HG02973 (cell line): ENCODE results near the gene ELMO1.
A peak's percentile ranks its signal among the peaks of the same experiment; 100 is the strongest.

Experiments
- ATAC-seq: cut with Tn5 transposase; IDR thresholded peaks from one replicate; pipeline ENCODE4 v1.9.1; 2021; ENCODE audit warnings: moderate library complexity; ENCODE audit not compliant: unreplicated experiment

Gene ELMO1

GRCh38 chr7:37320140-37320847, 128.4 kb downstream of the ELMO1 start:
- ATAC-seq: no peak

DNA sequence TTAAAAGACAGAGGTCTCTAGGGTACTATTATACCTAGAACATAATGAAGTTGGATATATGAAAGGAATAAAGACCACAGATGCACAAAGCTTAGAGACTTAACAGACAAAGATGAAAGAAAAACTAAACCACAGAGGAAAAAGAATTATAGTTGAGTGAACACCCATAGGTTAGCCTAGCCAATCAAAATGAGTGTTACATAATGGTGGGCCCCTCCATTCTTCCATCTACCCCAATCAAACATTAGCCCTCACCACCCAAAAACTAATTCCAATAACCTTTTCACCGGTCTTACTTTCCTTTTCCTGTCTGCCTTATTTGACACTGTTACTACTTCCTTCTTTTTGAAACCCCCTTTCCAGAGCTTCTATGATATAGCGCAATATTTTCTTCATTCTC, 130.1 kb downstream of the ELMO1 start:
- no peak for ATAC-seq

- no peak for ATAC-seq
Measured at GRCh38 chr7:37315772-37316715, 132.6 kb downstream of the ELMO1 start.

- ATAC-seq: no peak
Measured at GRCh38 chr7:37312608-37313007, 136.1 kb downstream of the ELMO1 start.

- no peak for ATAC-seq
Measured at GRCh38 chr7:37311355-37311754, 137.3 kb downstream of the ELMO1 start.

GRCh38 chr7:37310327-37311080, 138.2 kb downstream of the ELMO1 start:
- ATAC-seq: no peak

DNA sequence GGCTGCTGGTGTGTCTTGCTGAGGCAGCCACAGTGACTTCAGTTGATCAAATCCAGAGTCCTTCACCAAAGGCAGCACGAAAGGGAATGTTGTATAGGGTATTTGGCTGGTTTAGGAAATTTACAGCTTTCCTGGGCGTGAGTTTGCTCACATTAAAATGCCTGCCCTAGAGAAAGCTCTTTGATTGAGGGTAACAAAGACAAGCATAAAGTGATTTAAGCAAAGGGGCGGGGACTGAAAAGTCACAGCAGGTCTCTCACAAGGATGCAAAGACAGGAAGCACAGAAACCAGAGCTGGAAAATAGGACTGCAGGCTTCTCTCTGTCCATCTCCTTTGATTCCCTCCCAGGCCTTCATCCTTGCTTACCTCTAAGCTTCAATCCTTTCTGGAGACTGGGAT, 139.2 kb downstream of the ELMO1 start:
- no peak for ATAC-seq

DNA sequence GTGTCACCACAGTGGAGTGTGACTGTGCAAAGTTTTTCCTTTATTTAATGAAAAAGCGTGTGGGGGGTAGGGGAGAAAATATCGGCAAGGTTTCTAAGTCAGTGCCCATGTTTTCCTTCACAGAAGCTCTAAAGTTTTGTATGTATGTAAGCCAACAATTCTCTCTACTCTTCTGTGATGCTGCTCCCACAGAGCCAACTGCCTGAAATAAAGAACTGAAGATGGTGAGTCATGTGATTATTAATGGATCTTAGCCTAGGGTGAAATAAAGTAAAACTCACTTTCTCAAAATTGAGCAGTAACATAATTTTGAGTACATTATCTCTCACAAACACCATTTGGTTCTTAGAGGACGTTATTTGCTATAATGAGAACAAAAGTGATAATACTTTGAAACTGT, 143.7 kb downstream of the ELMO1 start:
- no peak for ATAC-seq

DNA sequence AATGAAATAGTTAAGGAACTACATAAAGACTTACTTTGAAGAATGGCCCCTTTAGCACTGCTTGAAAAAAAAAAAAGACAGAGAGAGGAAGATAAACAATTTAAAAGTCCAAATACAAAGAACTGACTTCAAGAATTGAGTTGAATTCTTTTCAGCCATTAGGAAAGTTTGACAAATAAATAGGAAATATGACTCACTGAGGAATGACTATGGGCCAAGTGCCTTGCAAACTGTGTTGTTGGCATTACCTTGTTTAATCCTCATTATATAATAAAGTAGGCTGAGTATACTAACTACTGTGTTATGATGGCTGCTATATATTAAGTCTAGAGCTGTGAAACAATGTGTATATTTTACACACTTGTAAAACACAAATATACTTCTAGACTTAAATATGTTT, 151.1 kb downstream of the ELMO1 start:
- ATAC-seq: no peak

DNA sequence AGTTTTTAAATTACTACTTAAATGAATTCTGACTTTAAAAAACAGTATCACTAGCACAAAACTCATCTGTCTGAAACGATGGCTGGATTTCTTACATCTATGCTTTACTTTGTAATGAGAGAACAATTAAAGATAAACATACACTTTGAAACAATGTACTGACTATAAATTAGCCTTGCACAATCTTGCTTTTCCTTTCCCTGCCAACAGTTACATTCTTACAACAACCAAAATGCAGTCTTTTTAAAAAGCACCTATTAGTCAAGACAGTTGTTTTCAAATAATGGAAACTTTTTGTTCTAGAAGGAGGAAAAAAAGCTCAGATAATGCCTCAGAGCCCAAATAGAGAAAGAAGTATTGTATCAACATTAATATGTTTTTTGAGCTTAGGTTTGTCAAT, 153.3 kb downstream of the ELMO1 start:
- ATAC-seq: no peak

GRCh38 chr7:37290731-37291130, 157.9 kb downstream of the ELMO1 start:
- ATAC-seq: no peak

DNA sequence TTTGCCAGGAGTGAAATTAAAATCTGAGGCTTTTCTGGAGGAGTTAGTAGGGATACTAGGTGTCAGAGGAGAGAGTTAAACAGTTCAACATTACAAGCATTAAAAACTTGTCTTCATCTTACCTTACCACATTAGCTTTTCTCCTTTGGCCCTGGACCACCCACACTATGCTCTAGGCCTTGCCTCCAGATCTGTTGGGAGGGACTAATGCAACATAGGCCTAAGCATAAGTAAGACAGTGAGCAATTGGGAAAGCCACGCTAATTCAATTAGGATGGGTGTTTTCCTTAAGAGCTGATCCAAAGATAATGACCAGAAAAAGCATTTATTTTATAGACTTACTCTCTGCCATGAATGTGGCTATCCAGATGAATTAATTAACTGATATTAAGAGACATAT, 158.9 kb downstream of the ELMO1 start:
- ATAC-seq: no peak

DNA sequence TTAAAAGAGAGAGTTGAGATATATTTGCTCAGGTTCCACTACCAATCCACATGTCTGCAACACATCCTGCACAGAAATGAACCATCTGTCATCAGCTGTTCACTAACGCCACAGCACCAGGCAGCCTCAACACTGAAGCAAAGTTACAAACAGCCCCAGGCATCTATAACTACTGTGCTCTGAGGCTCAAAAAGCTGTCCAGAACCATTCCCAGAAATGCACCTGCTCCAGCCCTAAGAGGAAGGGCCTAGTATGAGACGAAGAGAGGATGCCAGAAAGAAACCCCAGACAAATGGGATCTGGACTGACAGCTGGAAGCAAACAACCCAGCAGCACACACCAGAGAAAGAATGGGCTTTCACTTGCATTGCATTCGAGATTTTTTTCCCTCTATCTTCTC, 159.3 kb downstream of the ELMO1 start:
- no peak for ATAC-seq

- peak; percentile 52 for ATAC-seq
Measured at GRCh38 chr7:37287131-37287855, 161.4 kb downstream of the ELMO1 start.

GRCh38 chr7:37286454-37286832, 162.2 kb downstream of the ELMO1 start:
- no peak for ATAC-seq

DNA sequence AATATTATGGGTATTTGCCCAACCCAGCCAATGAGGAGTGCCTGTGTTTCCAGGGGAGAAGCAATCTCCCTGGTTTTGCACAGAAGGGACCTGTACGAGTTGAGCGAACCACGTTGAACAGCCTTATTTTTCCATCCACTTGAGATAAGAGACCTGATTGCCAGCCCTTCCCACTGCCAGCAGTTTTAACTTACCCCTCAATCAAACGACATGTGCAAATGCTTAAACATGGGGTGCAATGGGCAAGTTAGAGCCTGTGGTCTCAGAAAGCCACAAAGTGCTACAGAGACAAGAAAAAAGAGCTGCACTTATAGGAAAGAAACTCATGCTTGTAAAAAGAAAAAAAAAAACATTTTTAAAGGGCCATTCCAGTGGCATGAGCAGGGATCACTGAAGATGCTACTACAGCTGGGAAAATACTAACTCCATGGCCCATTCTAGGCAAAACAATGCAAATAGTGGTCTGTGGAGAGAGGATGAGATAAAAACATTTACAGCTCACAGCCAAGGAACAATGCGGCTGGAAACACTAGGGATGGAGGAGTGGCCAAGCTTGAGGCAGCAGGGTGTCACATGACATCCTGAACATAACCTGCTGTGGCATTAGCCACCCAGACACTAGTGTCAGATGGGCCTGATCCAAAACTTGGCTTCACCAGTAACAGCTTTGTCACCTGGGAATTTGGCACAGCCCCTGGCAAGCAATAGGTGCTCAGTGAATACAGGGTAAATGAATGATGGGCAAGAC, 162.8 kb downstream of the ELMO1 start:
- no peak for ATAC-seq

- ATAC-seq: no peak
Measured at GRCh38 chr7:37284805-37285231, 163.8 kb downstream of the ELMO1 start.

- no peak for ATAC-seq
Measured at GRCh38 chr7:37284285-37284684, 164.4 kb downstream of the ELMO1 start.

DNA sequence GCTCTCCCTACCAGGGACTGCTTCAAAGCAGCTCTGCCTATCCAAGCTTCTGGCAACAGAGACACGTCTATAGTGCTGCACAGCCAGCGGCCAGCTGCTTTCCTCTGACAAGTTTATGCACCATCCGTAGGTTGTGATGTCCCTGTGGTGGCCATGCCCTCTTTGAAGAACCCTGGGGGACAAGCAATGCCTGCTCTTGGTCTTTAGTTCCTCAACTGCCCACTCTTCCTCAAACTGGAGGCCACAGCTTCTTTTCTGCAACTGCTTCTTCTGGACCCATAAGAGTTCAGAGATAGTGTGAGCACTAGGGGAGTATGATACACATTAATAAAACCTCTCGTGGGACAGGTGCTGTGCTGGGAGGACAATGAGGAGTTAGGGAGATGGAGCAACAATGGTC, 164.9 kb downstream of the ELMO1 start:
- ATAC-seq: no peak

GRCh38 chr7:37282927-37283326, 165.7 kb downstream of the ELMO1 start:
- no peak for ATAC-seq
